NCI-H1092 (cell line): ENCODE results near the gene TNFSF10.

Experiments used
- DNase-seq: peaks from one replicate; lab custom pipeline; 2025; lab: John Stamatoyannopoulos, UW

The TNFSF10 gene

DNA sequence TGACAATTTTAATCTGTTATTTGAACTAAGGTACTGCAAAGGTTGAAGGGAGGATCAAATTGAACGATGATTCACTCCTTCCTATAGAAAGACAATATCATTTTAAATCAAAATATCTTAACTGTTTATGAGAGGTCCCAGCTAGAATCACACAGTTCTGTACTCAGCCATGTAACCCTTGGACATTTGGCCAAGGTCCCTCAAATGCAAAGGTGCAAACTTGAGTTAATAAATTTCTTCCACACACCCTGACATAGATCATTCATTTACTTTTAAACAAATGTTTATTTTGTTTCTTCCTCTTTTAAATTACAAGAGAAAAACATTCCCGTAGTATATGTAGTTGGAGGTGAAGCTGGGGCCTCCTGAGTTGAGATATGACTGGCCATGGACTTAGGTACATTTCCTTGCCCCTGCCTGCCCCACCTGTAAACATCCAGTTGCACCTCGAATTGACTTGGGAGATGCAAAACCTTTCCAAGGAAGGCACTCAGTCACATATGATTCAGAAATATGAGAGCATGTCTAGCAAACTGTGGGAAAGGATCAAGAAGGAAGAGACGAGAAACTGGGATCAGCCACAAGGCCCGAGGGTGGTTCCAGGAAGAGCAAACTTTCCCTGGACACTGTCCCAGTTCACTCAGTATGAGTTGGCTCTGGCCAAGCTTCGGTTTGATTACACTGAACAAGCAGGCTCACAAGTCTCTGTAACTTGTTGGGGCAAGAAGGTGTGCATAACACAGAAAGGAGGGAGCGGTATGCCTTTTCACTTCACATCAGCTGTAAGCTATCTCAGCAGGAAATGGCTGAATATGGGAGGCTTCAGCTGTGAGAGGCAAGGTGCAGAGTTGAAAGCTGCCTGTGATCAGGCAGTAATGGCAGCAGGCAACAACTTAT, 6.7 kb downstream of the TNFSF10 start:
- DNase-seq, result no peak

DNA sequence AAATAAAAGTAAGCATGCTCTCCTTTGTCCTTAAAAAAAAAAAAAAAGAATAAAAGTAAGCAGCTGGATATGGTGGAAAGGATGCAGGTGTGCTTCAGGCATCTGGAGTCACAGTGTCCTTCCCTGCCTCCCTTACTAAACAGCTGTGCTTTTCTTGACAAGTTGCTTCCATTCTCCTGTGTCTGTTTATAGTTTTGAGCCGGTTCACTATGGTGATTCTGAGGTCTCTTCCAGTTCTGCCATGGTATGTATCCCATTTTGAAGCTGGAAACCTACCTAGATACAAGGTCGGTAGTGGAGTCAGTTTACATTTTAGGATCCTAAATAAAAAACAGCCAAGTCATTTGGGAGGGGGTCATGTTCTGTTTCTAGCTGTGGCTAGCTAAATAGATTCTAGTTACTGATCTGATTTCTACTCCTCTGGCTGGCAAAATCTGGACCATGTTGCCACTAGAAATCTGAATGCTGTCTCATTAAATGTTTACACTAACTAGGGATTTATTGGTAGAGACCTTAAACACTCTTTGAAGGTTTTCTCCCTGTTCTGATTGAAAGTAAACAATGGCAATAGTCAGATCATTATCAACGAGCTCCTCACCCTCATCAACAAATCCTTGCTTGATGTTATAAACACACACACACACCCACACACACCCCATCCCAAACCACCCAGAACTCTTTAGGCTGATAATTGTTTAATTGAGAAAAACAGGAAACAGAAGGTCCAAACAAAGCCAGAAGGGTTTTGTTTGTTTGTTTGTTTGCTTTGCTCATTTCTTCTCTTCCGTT, 7.9 kb downstream of the TNFSF10 start:
- no peak for DNase-seq

DNA sequence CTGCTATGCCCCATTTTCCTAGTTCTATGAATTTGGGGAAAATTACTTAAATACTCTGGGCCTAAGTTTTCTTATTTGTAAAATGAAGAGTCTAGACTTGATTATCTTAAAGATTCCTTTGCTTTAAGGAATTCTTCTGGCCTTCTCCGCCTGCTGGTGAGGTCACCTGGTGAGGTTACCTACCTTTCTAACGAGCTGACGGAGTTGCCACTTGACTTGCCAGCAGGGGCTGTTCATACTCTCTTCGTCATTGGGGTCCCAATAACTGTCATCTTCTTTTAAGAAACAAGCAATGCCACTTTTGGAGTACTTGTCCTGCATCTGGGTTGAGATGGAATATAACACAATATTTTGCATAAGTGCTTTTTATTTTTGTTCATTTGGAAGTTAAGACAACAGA, 8.6 kb downstream of the TNFSF10 start:
- DNase-seq, result no peak

DNA sequence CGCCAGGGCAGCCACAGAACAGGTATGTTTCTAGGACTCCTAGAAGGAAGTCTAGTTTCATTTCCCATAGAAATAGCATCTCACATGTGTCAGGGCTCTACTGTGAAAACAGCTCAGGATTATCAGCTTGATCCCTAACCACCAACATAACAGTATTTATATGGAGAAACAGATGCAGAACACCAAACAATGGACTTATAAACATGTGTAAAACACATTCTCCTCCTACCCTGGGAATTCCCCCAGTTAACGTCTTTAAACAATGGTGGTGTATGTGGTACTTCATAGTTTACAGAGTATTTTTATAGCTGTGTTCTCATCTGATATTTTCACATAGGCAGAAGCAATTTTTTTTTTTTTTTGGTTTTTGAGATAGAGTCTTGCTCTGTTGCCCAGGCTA, 9.7 kb downstream of the TNFSF10 start:
- no peak for DNase-seq

DNA sequence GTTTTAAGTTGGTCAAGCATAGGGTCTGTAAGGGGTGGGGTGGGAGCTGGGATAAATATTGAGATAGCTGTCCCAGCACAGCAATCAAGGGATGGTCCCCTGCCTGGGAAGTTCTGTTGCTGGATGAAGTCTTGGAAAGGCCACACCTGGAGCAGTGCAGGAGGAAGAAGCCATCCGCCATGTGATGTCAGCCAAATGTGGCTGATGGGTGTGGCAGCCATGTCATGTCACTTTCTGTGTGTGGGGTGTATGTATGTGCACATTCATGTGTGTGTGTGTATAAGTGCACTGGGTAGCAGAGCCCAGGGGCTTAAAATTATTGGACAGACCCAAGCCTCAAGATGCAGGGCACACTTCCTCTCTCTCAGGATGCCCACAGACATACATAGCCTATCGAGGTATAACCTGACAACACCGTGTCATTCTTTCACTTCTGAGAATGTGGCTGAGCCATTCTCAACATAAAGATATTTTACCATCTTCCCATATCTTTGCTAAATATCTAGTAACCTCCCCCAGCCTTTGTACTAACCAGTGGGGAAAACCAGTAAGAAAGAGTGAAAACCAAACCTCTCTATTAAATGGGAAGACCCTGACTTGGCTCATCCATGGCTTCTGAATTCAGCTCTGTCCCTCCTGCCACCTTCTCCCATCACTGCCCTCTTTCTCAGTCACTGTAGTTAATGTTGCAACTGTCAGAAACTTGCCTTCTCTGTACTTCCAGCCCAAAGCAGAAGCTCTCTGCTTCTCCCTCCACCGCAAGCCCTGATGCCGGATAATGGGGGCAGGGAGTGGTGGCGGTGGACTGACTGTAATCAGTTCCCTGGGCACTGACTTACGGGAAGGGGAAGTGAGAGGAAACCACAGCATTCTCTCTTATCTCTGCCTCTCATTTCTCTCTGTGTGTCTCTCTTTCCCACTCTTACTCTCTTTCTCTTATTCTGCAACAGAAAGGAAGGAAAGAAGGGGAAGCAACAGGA, 11.2 kb downstream of the TNFSF10 start:
- no peak for DNase-seq

DNA sequence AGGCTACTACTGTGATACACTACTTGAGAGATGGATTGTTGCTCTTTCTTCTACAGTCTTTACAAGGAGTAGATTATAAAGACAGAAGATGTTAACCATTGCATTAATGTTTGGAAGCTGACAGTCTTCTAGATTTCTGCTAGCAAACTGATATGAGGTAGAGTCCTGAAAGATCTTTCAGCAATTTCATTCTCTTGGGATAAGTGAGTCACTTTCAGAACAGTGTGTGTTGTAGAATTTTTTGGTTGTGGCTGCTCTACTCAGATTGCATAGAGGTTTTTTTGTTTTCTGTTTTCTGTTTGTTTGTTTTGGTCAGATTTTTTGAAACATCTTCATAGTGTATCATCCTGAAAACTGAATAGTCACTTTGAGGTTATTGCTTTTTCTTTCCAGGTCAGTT, 17.1 kb downstream of the TNFSF10 start:
- no peak for DNase-seq

DNA sequence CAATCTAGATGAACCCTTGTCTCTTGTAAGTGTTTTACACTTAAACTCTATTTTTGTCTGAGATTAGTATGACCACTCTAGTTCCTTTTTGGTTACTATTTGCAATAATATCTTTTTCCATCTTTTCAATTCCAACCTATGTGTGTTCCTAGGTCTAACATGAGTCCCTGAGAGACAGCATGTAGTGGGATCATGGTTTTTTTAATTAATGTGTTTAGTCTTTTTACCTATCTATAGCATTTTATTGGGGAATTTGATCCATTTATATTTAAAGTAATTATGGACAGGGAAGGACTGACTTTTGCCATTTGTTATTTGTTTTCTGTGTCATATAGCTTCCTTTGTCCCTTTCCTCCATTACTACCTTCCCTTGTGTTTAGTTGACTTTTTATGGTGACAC, 21.7 kb downstream of the TNFSF10 start:
- no peak for DNase-seq

DNA sequence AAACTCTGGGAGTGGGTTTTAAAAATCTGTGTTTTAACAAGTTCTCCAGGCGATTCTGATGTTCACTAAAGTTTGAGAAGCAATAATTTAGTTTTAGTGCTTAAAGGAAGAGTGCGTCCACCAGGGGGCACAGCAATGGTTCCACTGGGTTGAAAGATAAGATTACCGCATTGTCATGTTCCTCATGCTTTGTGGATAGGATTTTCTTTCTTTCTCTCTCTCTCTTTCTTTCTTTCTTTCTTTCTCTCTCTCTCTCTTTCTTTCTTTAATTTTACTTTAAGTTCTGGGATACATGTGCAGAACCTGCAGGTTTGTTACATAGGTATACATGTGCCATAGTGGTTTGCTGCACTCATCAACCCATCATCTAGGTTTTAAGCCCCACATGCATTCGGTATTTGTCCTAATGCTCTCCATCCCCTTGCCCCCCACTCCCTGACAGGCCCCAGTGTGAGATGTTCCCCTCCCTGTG, 33.0 kb downstream of the TNFSF10 start:
- peak; percentile 48 for DNase-seq

DNA sequence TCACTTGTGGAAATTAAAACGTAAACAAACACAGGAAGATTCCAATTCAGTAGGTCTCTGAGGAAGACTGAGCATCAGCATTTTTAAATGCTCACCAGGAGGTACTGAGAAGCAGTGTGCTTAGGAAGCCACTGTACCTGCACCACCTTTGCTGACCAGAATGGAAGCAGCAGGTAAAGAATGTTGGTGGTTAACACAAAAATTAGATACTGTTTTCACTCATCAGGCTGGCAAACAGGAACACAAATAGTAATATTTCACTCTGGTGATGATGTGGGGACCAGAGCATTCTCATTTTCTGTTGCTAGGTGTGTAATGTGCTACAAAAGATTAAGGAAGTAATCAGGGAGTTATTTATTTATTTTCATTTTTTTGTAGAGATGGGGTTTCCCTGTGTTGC, 45.1 kb downstream of the TNFSF10 start:
- DNase-seq, result no peak

DNA sequence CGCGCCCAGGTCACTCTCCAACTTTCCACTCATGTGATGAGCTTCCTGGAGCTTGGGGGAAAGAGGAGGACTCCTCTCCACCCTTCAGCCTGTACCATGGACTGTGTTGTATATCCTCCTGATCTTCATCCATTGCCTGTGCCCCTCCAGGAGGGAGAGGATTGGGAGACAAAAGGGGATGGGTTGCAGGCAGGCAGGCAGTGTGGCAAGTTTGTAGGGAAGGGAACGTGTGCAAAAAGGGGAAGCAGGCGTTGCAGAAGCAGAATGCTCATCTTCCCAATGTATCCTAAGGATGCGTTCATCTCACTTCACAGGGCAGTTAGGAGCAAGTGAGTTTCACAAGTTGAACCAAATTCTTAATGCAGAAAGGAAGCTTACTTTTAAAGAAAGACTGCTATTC, 46.9 kb downstream of the TNFSF10 start:
- no peak for DNase-seq

DNA sequence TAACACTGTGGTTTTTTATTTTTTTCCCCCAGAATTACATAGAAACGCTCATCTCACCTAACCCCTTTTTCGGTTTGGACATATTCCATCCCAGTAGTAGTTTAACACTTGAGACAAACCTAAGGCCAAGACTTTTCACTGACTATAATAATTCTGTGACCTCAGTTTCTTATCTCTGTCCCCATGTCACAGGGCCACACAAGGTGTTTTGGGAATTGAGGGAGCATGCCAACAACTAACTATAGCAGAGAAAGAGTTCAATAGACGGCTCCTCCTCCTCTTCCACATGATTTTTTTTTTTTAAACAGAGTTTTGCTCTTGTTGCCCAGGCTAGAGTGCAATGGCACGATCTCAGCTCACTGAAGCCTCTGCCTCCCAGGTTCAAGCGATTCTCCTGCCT, 47.5 kb downstream of the TNFSF10 start:
- no peak for DNase-seq

DNA sequence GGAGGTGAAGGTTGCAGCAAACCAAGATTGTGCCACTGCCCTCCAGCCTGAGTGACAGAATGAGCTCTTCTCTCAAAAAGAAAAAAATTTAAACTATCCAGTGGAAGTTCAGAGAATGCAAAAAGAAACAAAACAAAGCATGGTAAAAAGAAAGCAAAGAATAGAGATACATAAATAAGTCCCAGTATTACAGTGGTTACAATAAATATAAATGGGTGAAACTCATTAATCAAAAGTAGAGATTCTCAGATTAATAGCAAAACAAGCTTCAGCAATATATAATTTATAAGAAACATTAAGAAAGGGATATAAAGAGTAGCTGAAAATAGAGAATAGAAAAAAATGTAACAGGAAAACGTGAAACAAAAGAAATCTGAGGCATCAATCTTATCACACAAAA, 51.3 kb downstream of the TNFSF10 start:
- DNase-seq, result no peak

DNA sequence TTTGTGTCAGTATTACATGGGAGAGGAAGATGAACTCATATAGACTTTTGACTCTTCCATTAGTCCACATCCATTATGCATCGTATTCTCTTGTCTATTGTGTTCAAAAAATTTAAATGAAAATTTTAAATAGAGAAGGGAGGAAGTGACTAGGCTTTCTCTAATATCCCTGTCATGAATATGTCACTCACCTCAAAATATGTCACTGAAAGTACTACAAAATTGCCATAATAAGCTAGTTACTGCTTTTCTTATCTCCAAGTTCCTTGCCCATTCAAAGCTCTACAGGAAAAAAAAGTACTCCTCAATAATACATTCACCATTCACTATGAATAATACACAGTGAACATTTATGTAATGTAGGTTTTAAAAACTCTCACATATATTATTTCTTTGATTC, 52.6 kb downstream of the TNFSF10 start:
- no peak for DNase-seq

DNA sequence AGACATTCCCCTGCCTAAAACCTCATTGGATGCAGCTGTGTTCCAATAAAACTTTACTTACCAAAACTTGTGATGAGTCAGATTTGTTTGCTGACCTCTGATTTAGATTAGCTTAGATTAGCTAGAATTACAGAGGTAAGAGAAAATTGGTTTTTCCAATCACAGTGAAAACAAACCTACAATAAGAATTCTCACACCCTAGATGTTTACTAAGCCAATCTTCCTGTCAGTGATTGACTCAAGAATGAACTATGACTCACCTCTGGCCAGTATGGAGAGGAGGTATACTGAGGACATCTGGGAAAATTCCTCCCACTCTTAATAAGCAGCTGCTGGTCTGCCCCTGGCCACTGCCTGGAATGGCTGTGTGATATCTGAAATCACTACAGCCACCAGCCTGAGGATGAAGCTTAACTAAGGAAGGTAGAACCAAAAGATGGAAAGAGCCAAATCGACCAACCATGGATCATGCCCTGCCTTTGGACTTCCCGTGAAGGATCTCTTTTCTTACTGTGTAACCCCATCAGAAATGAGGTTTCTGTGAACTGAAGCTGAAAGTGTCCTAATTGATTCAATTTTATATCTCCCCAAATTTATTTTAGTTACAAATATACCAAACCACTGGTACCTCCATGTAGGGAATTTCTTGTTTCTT, 55.9 kb downstream of the TNFSF10 start:
- DNase-seq, result no peak

DNA sequence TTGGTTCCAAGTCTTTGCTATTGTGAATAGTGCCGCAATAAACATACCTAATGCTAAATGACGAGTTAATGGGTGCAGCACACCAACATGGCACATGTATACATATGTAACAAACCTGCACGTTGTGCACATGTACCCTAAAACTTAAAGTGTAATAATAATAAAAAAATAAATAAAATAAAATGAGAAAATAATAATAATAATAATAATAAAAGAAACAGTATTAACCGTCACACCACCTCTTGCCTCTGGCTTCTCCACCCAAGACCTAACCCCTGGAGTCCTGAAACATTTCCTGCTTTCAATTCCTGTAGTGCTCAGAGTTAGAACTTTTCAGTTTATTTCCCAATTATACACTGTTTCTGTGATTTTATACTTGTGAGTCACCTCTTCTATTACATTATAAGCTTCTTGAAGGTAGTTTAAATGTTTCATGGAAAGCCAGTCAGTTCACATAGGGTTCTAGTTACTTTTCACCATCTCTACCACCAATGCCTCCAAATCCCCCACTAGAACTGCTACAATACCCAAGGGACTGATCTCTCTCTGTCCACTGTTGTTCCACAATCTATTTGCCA, 56.6 kb downstream of the TNFSF10 start:
- DNase-seq, result no peak

DNA sequence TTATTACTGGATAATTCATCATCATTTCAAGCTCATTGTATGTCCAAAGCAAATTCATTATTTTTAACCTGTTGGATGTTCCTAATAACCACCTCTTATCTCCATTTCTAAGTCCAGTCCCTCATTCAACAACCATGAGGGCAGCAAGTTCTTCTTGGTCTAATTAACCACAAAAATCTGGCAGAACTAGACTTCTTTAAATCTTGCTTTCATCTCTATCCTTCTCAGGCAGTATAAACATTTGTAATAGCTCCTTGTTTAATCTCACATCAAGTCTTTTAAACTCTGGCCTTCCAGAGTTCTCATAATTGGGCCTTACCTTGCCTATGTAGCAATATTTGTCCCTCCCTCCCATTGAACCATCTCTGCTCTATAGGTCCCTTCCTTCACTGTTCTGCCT, 57.9 kb downstream of the TNFSF10 start:
- no peak for DNase-seq

DNA sequence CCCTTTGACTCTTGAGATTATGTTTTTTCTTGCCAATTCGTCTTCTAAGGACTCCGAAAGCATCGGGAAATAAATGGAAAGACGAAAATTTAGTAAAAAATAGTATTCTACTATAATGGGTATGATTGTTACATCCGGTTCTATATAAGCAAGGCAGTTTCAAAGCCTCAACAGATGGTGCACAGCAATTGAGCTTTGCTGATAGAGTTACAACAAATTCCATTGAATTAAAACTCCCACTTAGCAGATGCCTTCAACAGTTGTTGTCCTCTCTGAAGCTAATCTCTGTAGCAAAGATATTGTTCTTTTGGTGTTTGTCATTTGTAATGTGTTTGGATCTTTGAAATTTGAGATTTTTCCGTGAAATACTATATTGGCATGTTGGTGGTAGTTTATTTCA, 58.9 kb downstream of the TNFSF10 start:
- DNase-seq, result no peak

DNA sequence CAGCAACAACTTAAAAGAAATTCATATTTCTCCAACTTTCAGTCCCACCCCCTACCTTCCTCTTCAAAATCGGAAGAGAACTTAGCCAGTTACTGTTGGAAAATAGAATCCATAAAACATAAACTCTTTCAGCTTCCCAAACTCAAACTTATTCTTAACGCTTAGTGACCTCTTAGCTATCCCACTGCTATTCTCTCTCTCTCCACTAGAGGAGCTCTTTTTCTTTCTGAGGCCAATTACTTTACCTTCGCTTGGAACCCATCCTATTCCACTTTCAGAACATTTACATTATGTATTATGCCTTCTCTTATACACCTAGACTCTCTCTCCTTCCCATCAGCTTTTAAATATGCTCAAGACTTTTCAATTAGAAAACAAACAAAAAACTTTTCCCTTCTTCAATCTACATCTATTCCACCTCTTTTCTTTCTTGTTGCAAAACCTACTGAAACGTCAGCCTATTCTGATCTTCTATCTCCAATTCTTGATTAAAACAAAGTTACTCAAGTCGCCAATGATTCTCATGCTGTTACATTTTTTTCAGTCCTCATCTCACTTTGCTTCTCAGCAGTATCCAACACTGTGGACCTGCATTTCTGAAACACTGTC, 61.6 kb downstream of the TNFSF10 start:
- no peak for DNase-seq

DNA sequence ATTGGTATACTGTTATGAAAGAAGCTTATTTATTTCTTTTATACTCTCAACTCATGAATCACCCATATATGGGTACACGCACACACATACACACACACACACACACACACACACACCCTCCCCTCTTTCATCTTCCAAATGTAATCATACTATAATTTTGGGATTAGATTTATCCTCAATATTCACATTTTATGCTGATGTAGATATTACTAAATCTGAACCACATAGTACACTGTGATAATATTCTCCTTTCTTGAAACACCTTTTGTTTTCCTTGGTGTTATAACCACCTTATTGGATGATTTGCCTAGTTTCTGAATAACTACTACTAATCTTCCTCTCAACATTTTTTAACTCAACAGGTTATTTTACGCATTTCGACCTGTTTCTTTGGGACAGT, 66.8 kb downstream of the TNFSF10 start:
- no peak for DNase-seq
